OCI-M1 (cell line): Measurements from ENCODE around the gene KDR.

Source experiments
- DNase-seq: peaks from one replicate; lab custom pipeline; 2025; lab: John Stamatoyannopoulos, UW

Gene KDR

GRCh38 chr4:55123791-55124190 is 1.6 kb downstream of the KDR start:
- no peak for DNase-seq

GRCh38 chr4:55122235-55122634 is 3.2 kb downstream of the KDR start:
- DNase-seq = no peak

- DNase-seq = no peak
Observed at GRCh38 chr4:55121246-55121645, 4.1 kb downstream of the KDR start.

- DNase-seq = no peak
Observed at GRCh38 chr4:55118397-55118796, 7.0 kb downstream of the KDR start.

- no peak for DNase-seq
Observed at GRCh38 chr4:55117511-55117910, 7.9 kb downstream of the KDR start.

GRCh38 chr4:55116450-55116849 is 8.9 kb downstream of the KDR start:
- DNase-seq = no peak

- no peak for DNase-seq
Observed at GRCh38 chr4:55111601-55112000, 13.8 kb downstream of the KDR start.

- DNase-seq = no peak
Observed at GRCh38 chr4:55110131-55110530, 15.3 kb downstream of the KDR start.

GRCh38 chr4:55107054-55107453 is 18.3 kb downstream of the KDR start:
- no peak for DNase-seq

- DNase-seq = no peak
Observed at GRCh38 chr4:55103224-55103623, 22.2 kb downstream of the KDR start.

GRCh38 chr4:55099816-55100215 is 25.6 kb downstream of the KDR start:
- DNase-seq = no peak

- DNase-seq = no peak
Observed at GRCh38 chr4:55098456-55099204, 26.8 kb downstream of the KDR start.

- no peak for DNase-seq
Observed at GRCh38 chr4:55096619-55097018, 28.8 kb downstream of the KDR start.

GRCh38 chr4:55096045-55096444 is 29.4 kb downstream of the KDR start:
- DNase-seq = no peak

- DNase-seq = no peak
Observed at GRCh38 chr4:55092504-55092903, 32.9 kb downstream of the KDR start.

- no peak for DNase-seq
Observed at GRCh38 chr4:55089916-55090315, 35.5 kb downstream of the KDR start.

GRCh38 chr4:55087913-55088260 is 37.5 kb downstream of the KDR start:
- no peak for DNase-seq

GRCh38 chr4:55087009-55087912 is 38.1 kb downstream of the KDR start:
- no peak for DNase-seq

GRCh38 chr4:55086578-55086977 is 38.8 kb downstream of the KDR start:
- DNase-seq = no peak

GRCh38 chr4:55083735-55084134 is 41.7 kb downstream of the KDR start:
- DNase-seq = no peak

- DNase-seq = no peak
Observed at GRCh38 chr4:55082756-55083155, 42.6 kb downstream of the KDR start.

- no peak for DNase-seq
Observed at GRCh38 chr4:55080174-55080865, 45.1 kb downstream of the KDR start.
